HUES6 (cell line): ENCODE results near the gene LRRTM4.

Source experiments
- H3K27ac ChIP-seq: 2 replicates; pipeline ENCODE4 v1.7.0; 2013; ENCODE audit warnings: low read depth, mild to moderate bottlenecking, low read length, inconsistent platforms
- H3K27me3 ChIP-seq: 2 replicates; pipeline ENCODE4 v1.6.1; 2013; ENCODE audit warnings: low read length; ENCODE audit not compliant: control insufficient read depth, insufficient read depth
- H3K36me3 ChIP-seq: 2 replicates; pipeline ENCODE4 v1.6.1; 2013; ENCODE audit warnings: low read length; ENCODE audit not compliant: control insufficient read depth, insufficient read depth
- H3K4me1 ChIP-seq: 2 replicates; pipeline ENCODE4 v1.6.1; 2013; ENCODE audit warnings: low read length; ENCODE audit not compliant: control insufficient read depth, insufficient read depth
- H3K4me3 ChIP-seq: 2 replicates; pipeline ENCODE4 v1.5.1; 2013; ENCODE audit warnings: low read depth, low read length
- H3K9ac ChIP-seq: one replicate; pipeline ENCODE4 v1.6.1; 2013; ENCODE audit warnings: mild to moderate bottlenecking, low read length
- H3K9me3 ChIP-seq: 2 replicates; pipeline ENCODE4 v1.6.1; 2013; ENCODE audit warnings: low read depth, low read length; ENCODE audit not compliant: control insufficient read depth, insufficient read depth

LRRTM4 gene

DNA sequence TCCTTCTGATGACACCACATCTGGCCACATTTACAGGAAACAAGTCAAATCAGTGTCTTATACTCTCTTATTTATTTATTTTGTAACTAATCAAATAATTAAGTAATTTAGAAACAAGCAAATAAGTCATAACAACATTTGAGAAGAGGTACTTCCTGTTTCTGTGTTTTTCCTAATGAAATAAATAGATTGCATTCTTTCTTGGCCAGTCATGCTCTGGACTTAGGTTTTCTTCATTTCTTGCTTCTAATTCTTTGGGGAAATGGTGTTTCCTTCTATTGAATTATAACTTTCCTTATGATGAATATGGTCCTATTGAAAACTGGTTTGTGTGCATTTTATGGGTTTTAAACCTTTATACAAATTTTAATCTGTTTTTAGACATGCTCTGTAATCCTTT, 546.4 kb downstream of the LRRTM4 start:
- Histone ChIP-seq H3K27me3 (no peaks in the 10 kb centered on the region), H3K36me3 (no peaks in the 10 kb centered on the region), H3K27ac (no peak overlapping the region), H3K4me1 (no peaks in the 10 kb centered on the region), H3K9me3 (no peaks in the 10 kb centered on the region), H3K4me3 (no peak overlapping the region), H3K9ac (no peak overlapping the region)

GRCh38 chr2:76973610-76974009, 548.6 kb downstream of the LRRTM4 start:
- no peaks in the 10 kb centered on the region for H3K36me3 ChIP-seq
- no peak overlapping the region for H3K4me3 ChIP-seq
- no peak overlapping the region for H3K9ac ChIP-seq

GRCh38 chr2:76965772-76966171, 556.4 kb downstream of the LRRTM4 start:
- no peaks in the 10 kb centered on the region; the same call in 1 of the 2 replicates for H3K4me1 ChIP-seq
- no peak overlapping the region for H3K4me3 ChIP-seq
- H3K27me3 ChIP-seq = no peaks in the 10 kb centered on the region
- H3K9me3 ChIP-seq = no peaks in the 10 kb centered on the region
- H3K36me3 ChIP-seq = no peaks in the 10 kb centered on the region
- no peak overlapping the region for H3K27ac ChIP-seq
- H3K9ac ChIP-seq = no peak overlapping the region

More at GRCh38 chr2:76973610-76974009, 548.6 kb downstream of the LRRTM4 start:
- H3K27me3 ChIP-seq = no peaks in the 10 kb centered on the region
- no peak overlapping the region for H3K27ac ChIP-seq
- no peaks in the 10 kb centered on the region for H3K9me3 ChIP-seq
- H3K4me1 ChIP-seq = no peaks in the 10 kb centered on the region

DNA sequence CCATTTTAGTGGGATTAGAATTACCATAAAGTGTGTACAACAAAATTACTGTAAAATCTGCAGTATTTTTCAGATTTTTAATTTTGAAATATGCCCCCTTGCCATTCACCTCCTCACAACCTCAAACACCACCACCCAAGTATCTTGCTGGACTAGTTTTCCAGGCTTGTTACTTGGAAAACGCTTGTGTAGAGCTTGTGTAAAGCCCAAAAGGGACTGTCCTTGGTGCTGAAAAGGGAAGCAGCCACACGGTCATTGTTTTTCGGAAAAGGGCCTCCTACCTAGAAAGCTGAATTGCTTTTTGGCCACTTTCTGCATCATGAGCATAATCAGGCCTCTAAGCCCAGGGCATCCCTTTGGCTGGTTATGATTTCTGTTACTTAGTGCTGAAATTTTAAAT, 563.4 kb downstream of the LRRTM4 start:
- H3K27ac ChIP-seq = no peak overlapping the region
- H3K4me3 ChIP-seq = no peak overlapping the region
- H3K9me3 ChIP-seq = no peaks in the 10 kb centered on the region
- H3K9ac ChIP-seq = no peak overlapping the region
- peaks cover 9% of the 10 kb centered on the region; the same call in 1 of the 2 replicates for H3K4me1 ChIP-seq
- H3K27me3 ChIP-seq = no peaks in the 10 kb centered on the region
- H3K36me3 ChIP-seq = no peaks in the 10 kb centered on the region

GRCh38 chr2:76953733-76954347, 568.3 kb downstream of the LRRTM4 start:
- no peak overlapping the region for H3K27ac ChIP-seq
- no peaks in the 10 kb centered on the region for H3K36me3 ChIP-seq
- H3K4me3 ChIP-seq = no peak overlapping the region
- no peaks in the 10 kb centered on the region for H3K9me3 ChIP-seq
- H3K9ac ChIP-seq = peak overlapping the region; percentile 29
- peaks cover 14% of the 10 kb centered on the region for H3K4me1 ChIP-seq
- no peaks in the 10 kb centered on the region for H3K27me3 ChIP-seq

- Histone ChIP-seq H3K36me3 (no peaks in the 10 kb centered on the region), H3K9me3 (no peaks in the 10 kb centered on the region), H3K4me1 (no peaks in the 10 kb centered on the region), H3K27me3 (no peaks in the 10 kb centered on the region), H3K27ac (no peak overlapping the region), H3K4me3 (no peak overlapping the region), H3K9ac (no peak overlapping the region)
Measured at GRCh38 chr2:76946631-76947145, 575.5 kb downstream of the LRRTM4 start.

- Histone ChIP-seq H3K27me3 (no peaks in the 10 kb centered on the region), H3K9ac (no peak overlapping the region), H3K27ac (no peak overlapping the region), H3K9me3 (no peaks in the 10 kb centered on the region), H3K4me3 (no peak overlapping the region), H3K4me1 (no peaks in the 10 kb centered on the region), H3K36me3 (no peaks in the 10 kb centered on the region)
Measured at GRCh38 chr2:76940559-76940958, 581.6 kb downstream of the LRRTM4 start.

GRCh38 chr2:76938153-76938552, 584.0 kb downstream of the LRRTM4 start:
- Histone ChIP-seq H3K4me1 (no peaks in the 10 kb centered on the region), H3K27ac (no peak overlapping the region), H3K27me3 (no peaks in the 10 kb centered on the region), H3K36me3 (no peaks in the 10 kb centered on the region), H3K4me3 (no peak overlapping the region), H3K9ac (no peak overlapping the region), H3K9me3 (no peaks in the 10 kb centered on the region)

DNA sequence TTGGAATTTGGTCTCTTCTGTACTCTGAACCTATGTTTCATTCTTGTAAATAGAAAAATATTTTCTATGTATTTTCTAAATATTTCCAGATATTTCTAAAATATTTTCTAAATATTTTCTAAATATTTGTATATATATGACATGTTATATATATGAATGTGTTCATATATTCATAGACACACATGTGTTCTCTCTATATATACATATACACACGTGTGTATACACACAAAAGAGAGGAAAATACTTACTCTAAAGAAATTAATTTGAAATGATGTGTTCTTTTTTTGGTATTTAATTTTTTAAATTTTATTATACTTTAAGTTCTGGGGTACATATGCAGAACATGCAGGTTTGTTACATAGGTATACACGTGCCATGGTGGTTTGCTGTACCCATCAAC, 589.6 kb downstream of the LRRTM4 start:
- no peaks in the 10 kb centered on the region for H3K27me3 ChIP-seq
- H3K36me3 ChIP-seq = no peaks in the 10 kb centered on the region
- H3K4me1 ChIP-seq = no peaks in the 10 kb centered on the region
- H3K9ac ChIP-seq = no peak overlapping the region
- H3K27ac ChIP-seq = no peak overlapping the region
- H3K4me3 ChIP-seq = no peak overlapping the region
- no peaks in the 10 kb centered on the region for H3K9me3 ChIP-seq

DNA sequence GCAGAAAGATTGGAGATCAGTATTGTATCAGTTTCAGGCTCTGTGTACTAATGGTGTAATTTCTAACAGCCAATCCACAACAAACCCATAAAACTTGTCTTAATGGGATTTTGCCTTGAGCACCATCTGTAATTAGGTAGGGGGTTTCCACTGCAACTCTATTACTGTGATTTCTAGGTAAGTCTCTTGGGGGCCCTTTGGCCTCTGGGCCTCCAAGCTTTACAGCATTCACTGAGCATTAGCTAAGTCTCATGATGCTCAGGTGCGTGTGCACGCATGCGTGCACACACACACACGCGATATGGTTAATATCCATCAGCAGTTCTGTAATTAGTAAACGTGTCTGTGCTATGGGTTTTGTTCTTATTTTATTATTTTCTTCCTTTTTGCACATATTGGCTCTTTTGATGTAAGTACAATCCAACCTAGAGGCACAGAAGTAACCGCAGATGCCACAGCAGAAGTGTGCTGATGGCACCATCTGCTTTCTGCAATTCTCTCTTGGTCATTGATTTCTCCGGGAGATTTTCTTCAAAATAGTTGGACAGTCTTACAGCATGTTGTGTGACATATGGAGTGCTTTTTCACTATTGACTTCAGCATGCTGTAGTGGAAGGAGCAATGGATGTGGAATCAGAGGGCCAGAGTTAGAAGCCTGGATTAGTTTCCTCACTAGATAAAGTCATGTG, 592.0 kb downstream of the LRRTM4 start:
- Histone ChIP-seq H3K36me3 (no peaks in the 10 kb centered on the region), H3K27ac (no peak overlapping the region), H3K9ac (no peak overlapping the region), H3K4me1 (no peaks in the 10 kb centered on the region), H3K9me3 (no peaks in the 10 kb centered on the region), H3K4me3 (no peak overlapping the region), H3K27me3 (no peaks in the 10 kb centered on the region)

- Histone ChIP-seq H3K27ac (no peak overlapping the region), H3K4me3 (no peak overlapping the region), H3K36me3 (no peaks in the 10 kb centered on the region), H3K27me3 (no peaks in the 10 kb centered on the region), H3K9me3 (no peaks in the 10 kb centered on the region), H3K4me1 (no peaks in the 10 kb centered on the region), H3K9ac (no peak overlapping the region)
Measured at GRCh38 chr2:76928026-76928425, 594.1 kb downstream of the LRRTM4 start.
